HuH-7 (cell line): Measurements from ENCODE around the gene VSTM2L.

Experiments used
- DNase-seq: peaks from one replicate; pipeline ENCODE4 v3.0.0; 2011; ENCODE audit warnings: low spot score

Gene VSTM2L

GRCh38 chr20:37901240-37901639 is 1.7 kb upstream of the VSTM2L start:
- no peak for DNase-seq

- peak; percentile 64 for DNase-seq
These were observed 1.0 kb upstream of the VSTM2L start for GRCh38 chr20:37901654-37902503.

DNA sequence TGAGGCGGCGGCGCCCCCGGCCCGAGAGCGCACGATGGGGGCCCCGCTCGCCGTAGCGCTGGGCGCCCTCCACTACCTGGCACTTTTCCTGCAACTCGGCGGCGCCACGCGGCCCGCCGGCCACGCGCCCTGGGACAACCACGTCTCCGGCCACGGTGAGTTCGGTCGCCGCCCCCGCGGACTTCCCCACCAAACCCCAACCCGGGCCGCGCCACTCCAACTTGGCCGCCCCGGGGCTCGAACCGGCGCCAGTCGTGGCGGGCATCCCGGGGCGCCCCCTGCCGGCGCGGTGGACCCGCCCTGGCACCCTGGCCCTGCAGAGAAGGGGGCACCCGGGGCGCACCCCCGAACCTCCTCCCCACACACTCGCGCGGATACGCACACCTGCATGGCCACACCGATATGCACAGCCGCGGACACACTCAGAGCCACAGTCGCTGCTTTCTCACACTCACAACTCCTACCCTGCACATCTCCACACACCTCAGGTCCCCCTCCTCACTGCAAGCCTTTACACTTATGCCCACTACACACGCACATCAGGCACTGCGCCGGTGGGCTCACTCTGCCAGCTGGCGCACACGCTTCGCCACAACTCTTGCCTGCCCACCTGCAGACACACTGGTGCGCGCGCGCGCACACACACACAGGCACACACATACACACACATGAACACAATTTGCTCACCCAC is 535 bp downstream of the VSTM2L start:
- DNase-seq: no peak

GRCh38 chr20:37904008-37904642 is 1.2 kb downstream of the VSTM2L start:
- DNase-seq: no peak

- no peak for DNase-seq
These were observed 2.0 kb downstream of the VSTM2L start for GRCh38 chr20:37904845-37905373.

DNA sequence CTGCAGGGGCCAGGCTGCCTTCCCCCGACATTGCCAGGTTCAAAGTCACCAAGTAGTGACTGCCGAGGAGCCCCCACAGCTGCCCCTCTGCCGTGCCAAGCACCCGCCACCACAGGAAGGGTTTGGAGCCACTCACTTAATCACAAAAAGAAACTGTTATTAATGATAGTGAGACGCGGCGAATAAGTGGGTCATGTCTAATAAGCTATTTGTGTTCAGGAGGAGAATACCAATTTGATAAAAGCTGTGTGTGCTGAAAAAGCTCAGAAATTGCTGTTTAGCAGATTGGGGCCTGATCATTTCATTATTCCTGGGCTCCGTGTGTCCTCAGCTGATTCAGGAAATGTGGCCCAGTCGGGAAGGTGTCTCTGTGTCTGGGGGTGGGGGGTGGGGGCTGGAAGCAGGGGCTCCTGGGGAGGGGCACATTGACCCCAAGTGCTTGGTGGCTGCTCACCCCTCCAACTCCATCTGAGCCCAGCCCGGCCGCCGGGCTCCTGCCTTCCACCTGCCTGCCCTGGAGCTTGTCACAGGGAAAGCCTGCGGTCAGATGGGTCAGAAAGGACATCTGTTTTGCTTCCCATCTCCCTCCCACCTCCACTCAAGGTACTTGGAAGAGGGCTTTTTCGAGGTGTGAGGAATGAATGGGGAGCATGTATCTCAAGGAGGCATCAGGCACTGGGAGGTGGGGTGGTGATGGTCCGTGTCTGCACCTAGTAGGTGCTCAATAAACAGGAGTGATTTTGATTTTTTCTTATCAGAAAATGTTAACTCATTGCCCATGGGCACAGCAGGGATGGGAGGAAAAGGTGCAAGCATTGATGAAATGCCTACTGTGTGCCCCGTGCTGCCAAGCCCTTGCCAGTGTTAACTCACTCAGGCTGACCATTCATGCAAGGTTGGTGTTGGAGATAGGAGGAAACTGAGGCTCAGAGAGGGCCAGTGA is 3.0 kb downstream of the VSTM2L start:
- no peak for DNase-seq

GRCh38 chr20:37907330-37907676 is 4.4 kb downstream of the VSTM2L start:
- DNase-seq: no peak

DNA sequence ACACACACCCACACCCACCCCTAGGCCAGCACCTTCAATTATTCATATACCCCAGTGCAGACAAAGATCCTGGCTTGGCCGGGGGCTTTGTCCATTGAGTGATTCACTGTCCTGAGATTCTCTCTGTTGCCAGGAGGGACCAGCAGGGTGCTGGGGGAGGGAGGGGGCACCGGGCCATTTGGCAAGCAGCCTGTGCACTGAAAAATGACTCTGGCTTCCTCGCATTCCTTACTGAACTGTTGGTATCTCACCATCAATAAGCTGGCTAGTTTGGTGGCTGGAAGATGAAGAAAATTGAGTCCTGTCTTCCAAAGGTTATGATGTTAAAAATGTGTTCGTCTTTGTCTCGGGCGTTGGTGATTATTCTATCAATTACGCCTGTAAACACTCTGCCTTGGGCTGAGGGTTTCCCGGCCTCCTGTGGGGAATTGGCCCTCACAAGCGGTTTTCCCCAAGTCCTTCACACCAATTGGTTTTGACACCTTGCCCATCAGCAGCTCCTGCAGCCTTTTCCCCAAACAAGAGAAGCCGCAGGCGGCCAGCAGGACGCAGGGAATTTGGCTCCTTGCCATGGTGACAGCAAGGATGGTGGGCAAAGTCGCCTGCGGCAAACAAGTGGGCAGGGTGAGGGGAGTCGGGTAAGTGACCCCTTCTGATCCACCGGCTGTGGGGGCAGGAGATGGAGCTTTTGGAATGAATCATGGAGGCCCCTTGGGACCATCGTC is 4.9 kb downstream of the VSTM2L start:
- no peak for DNase-seq

GRCh38 chr20:37911261-37911660 is 8.3 kb downstream of the VSTM2L start:
- no peak for DNase-seq

DNA sequence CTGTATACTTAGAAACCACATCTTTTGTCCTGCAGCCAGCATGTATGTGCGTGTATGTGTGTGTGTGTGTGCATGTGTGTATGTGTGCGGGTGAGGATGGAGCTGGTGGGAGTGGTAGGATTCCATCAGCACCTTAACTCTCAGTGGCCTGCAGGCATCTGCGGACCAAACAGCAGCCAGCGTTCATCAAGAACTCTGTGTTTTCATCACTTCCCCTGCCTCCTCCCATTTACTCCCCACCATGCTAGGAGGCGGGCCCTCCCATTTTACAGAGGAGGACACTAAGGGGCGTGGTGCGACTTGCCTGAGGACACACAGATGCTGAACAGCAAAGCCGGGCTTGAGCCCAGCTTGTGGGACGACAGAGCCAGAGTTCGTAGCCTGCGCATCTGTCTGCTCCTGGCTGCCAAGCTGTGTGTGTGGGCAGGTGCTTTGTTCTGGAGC is 8.9 kb downstream of the VSTM2L start:
- no peak for DNase-seq

GRCh38 chr20:37912874-37913273 is 9.9 kb downstream of the VSTM2L start:
- no peak for DNase-seq

DNA sequence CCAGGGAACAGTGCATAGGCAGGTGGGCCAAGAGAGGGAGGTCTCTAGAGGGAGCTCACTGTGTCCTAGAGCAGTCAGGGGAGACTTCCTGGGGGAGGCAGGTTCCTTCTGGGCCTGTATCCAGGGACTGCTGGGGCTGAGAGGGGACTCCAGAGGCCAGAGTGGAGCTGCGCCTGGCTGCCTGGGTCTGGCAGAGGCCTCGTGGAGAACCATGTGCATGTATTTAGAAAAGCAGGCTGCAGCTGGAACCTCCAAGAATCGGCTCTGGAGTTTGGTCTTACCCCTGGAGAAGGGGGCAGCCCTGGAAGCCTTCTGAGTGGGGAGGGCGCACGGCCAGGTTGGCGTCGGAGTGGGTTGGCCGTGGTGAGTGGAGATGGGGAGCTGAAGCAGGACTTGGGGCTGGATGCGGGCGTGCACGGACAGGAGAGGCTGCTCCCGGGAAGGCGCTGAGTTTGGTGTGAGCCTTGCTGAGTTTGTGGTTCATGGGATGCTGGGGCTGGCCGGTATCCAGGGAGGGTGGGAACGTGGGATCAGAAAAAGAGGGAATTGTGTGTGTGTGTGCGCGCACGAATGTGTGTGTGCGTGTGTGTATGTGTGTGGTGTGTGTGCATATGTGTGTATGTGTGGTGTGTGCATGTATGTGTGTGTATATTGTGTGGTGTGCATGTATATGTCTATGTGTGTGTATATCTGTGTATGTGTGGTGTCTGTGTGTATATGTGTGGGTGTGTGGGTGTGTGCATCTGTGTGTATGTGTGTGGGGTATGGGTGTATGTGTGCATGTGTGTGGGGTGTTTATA is 10.8 kb downstream of the VSTM2L start:
- DNase-seq: no peak

- DNase-seq: no peak
These were observed 11.4 kb downstream of the VSTM2L start for GRCh38 chr20:37914367-37914671.

DNA sequence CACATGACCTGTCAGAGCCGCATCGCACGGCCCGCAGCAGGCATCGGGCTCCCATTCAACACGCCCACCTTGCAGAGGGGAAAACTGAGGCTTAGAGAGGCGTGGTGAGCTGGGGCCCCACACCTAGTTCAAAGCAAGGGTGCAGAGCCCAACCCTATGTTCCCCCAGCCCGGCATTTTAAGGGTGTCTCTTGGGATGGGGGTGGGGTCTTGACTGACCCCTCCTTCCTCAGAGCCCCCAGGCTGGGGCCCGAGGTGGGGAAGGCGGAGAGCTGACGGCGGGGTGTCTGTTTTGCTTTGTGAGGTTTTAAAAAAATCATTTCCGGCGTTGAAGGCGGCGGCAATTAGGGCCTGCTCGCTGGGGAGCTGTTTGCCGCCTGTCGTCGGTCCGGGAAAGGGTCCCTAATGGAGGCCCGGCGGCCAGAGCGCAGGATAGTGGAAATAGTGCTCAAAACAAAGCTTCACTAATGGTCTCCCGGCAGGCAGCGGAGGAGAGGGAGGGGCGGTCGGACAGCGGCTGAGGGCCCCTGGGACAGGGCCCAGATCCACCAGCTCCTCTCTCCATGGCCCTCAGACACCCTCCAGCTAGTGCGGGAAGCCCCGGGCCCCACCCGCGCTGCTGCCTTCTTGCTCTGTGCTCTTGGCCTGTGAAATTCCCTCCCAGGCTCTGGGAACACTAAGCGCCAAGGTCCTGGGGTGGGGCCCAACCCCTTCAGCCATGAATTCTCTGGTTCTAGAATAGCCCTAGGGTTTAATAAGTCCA is 11.9 kb downstream of the VSTM2L start:
- no peak for DNase-seq

GRCh38 chr20:37915434-37915787 is 12.5 kb downstream of the VSTM2L start:
- no peak for DNase-seq

DNA sequence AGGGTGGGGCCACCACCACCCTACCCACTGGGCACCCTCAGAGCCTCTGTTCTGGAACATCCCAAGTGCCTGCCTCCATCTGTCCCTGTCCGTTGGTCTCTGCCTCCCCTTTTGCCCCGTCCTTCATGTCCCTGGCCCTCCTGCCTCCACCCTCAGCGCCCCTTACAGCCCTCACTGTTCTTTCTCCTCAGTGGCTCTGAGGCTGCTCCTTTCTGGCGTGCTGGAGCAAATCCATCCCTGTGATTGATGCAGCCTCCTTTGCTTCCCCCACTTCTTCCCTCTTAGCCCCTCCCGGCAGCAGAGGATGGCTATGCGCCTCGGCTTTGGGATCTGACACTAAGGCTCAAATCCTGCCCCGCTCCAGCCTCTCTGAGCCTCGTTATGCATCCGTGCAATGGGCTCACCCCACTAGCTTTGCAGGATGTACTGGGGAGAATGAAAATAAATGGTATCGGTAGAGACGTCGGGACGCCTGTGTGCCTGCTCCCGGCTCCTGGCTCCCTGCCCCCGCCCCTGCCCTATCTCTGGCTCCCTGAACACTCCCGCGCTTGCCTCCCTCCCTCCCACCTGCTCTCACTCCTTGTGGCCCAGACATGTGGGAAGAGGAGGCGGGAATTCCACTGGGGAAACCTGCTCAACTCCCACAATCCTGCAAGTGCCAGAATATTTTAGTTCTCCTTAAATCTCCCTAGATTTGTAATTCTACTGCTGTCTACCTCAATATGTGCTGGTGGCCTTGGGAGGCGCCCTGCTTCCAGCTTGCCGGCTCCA is 13.1 kb downstream of the VSTM2L start:
- DNase-seq: peak; percentile 58

- DNase-seq: no peak
These were observed 14.5 kb downstream of the VSTM2L start for GRCh38 chr20:37917461-37917860.

DNA sequence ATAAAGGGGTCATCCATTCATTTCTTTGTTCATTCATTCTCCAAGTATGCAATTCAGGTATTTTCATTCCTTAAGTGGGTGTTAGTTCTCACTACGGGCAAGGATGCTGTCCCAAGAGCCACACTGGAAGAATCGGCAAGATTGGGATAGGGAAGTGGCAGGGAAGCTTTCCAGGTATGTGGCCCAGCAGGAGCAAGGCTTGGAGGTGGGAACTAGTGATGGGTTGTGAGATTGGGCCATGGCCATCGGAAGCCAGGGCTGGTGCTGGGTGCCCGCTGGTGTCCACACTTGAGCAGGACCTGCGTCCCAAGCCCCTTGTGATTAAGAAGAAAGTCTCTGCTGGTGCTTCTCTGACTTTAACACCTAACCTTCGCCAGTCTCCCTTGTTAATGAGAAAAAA is 15.1 kb downstream of the VSTM2L start:
- DNase-seq: no peak
